GM18519 (cell line): ENCODE data around the gene OR51E1.

Experiments used
- ATAC-seq: cut with Tn5 transposase; IDR thresholded peaks from one replicate; pipeline ENCODE4 v1.9.1; 2021; ENCODE audit warnings: mild to moderate bottlenecking, moderate library complexity; ENCODE audit not compliant: unreplicated experiment, low FRiP score

The OR51E1 gene

GRCh38 chr11:4704054-4704789 is 60.4 kb downstream of the OR51E1 start, which contains the start of gene MMP26:
Gene MMP26 (plus strand): TSS chr11:4704784.
- no peak for ATAC-seq

GRCh38 chr11:4704790-4705334 is 61.1 kb downstream of the OR51E1 start:
- ATAC-seq, result no peak
